G401 (cell line): ENCODE results near the gene MAP3K3. TPM values are rescaled to one million over a fixed set of nuclear protein-coding genes. Genes with fewer than 3 reads are reported as not detected.

Experiments
- DNase-seq: peaks from one replicate; pipeline ENCODE4 v3.0.0-alpha.2; 2015; ENCODE audit warnings: low spot score
- in situ Hi-C: cut with HindIII; loops from 2 replicates; pipeline ENCODE4 v1.10.0; 2016; ENCODE audit warnings: low sequenced_read_pairs, mixed read lengths
- total RNA-seq: library from RNA; depleted of rRNA; stranded (reverse); fragments of >200 nt; shearing (Covaris generic); gene quantifications from 2 replicates; pipeline ENCODE4 v1.2.3, GENCODE V29; 2014

Gene MAP3K3
- total RNA-seq, 1 experiment from 2014 or later: 9.1 TPM

DNA sequence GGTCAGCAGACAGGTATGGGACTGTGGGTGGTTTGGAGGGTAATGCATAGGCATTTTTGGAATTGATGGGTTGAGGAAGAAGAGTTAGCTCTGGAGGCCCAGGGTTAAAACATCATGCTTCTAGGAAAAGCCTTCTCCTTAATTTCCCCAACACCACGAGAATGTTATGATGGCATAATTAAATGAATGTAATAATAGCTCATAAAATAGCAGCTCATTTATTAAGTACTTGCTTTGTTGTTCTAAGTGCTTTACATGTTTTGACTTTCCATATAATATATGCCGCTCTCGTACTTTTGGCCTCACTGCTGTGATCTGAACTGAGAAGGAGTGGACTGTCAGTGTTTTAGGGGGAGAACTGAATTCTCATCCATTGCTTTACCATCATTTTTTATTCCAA lies 63.4 kb downstream of the MAP3K3 start:
- in situ Hi-C loops: no loop called here
- DNase-seq: no peak

DNA sequence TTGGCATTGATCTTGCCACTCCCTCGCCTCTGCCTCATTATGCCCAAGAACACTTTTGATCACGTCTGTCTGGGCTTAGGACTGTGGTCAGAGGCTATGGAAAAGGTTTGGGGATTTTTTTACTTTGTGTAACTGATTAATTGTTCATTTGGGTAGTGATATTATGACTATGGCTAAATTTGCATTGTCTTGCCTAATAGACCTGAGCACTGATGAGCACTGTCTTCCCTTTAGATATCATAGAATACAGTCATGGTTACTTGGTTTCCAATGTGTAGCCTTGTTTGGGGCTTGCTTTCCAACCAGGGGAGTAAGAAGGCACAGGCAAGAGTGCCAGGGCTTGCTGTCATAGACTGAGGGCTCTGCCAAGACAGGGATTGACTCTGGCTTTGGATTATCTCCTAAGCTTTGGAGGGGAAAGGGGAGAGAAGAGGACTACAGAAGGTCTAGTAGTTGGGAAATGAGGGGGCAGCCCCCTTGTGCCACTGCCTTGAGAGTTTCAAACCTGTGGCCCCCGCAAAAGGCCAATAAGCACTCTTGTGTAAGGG lies 64.0 kb downstream of the MAP3K3 start:
- in situ Hi-C loops: no loop called here
- no peak for DNase-seq

DNA sequence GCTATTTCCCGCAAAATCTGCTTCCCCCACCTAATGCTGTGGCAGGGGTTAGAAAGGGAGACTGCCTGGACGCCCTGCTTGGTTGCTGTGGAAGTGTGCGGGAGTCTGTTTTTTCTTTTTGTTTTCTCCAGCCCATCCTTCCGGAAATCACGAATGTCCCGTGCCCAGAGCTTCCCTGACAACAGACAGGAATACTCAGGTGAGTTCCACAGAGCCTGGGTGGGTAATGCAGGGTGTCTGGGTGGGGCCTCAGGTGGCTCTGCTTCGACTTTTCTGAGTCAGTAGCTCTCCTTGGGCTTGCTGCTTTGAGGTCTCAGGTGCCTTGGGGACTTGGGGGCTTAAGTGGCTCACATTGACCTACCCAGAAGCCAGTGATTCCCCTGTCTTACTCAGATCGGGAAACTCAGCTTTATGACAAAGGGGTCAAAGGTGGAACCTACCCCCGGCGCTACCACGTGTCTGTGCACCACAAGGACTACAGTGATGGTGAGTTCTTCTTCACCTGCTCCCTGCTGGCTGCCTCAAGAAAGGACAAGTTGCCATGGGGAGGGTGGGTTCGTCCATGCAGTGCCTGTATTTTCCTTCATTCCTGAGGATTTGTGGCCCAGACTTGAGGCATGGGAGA lies 66.3 kb downstream of the MAP3K3 start:
- DNase-seq: no peak
- in situ Hi-C loops: no loop called here

DNA sequence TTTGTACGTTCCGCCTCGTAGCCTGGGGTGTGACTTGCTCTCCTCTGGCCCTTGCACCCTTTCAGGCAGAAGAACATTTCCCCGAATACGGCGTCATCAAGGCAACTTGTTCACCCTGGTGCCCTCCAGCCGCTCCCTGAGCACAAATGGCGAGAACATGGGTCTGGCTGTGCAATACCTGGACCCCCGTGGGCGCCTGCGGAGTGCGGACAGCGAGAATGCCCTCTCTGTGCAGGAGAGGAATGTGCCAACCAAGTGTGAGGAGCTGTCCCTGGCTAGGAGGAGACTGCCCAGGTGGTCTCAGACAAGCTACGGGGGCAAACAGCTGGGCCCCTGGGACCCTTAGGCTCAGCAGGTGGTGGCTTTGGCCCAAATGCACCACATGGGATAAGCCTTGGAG lies 67.3 kb downstream of the MAP3K3 start:
- no peak for DNase-seq
- in situ Hi-C loops: no loop called here

DNA sequence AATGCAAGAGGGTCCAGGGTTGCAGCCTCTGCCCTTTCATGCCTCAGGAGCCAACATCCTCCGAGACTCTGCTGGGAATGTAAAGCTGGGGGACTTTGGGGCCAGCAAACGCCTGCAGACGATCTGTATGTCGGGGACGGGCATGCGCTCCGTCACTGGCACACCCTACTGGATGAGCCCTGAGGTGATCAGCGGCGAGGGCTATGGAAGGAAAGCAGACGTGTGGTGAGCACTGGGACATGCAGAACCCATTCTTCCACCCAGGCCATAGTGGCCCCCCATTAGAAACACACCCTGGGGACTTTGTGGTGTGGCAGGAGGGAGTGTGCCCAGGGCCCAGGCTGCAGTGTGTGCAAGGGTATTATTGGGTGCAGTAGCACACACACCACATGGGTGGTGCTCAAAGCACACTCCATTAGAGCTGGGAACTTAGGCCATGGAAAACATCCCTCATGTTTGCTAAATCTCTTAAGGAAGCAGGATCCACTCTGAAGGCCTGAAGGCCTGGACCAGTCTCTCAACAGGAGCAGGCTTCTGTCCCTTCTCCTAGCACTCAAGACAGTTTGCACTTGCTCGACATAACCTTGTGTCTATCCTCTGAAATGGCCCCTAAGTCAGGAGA lies 70.1 kb downstream of the MAP3K3 start:
- in situ Hi-C loops: no loop called here
- DNase-seq: no peak

DNA sequence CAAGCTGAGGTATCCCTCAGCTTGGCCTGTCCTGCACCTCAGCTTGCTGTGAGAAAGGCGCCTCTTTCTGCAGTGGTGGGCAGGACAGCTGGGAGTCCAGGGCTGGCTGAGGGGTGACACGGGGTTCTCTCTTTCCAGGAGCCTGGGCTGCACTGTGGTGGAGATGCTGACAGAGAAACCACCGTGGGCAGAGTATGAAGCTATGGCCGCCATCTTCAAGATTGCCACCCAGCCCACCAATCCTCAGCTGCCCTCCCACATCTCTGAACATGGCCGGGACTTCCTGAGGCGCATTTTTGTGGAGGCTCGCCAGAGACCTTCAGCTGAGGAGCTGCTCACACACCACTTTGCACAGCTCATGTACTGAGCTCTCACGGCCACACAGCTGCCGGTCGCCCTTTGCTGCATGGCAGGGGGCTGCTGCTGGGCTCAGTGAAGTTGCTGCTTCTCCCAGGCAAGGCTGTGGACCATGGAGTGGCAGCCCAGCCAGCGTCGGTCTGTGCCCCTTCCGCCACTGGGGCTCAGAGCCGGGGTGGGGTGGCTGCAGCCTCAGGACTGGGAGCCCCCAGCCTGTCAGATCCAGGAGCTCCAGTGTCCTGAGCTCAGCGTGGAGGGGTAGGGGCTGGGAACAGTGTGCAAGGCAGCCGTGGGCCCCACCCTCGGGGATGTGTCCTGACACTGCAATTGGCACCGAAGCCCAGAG lies 71.3 kb downstream of the MAP3K3 start:
- no peak for DNase-seq
- in situ Hi-C loops: no loop called here

DNA sequence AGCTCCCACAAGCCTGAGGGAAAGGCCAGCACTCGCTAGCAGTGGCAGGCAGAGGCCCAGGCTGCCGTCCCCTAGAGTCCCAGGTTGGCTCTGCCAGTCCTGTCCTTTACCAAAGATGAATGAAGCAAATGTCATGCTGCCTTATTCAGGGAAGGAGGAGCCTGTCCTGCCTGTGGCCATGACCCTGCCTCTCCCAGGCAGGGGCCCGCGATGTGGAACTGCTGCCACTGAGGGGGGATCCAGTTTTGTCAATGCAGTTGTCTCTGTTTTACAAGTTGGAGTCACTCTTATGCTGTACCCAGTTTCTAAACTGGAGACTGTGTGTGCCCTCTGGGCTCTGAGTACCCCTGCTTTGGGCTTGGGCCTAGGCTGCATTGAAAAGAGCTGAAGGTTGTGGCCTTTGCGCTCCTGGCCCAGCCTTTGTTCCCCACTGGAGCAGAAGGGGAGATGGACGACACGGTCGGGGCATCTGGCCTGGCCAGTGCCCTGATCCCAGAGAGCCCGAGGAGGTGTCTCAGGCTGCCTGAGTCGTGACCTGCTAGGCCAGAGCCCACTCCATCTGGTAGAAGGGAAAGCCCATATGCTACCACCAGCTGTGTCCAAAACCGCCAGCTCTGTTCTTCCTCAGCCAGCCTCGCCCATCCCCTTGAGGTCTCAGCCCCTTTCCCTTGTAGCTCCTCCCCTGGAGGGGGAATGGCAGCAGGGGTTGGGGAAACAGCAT lies 72.2 kb downstream of the MAP3K3 start:
- in situ Hi-C loops: no loop called here
- DNase-seq: peak; percentile 50

DNA sequence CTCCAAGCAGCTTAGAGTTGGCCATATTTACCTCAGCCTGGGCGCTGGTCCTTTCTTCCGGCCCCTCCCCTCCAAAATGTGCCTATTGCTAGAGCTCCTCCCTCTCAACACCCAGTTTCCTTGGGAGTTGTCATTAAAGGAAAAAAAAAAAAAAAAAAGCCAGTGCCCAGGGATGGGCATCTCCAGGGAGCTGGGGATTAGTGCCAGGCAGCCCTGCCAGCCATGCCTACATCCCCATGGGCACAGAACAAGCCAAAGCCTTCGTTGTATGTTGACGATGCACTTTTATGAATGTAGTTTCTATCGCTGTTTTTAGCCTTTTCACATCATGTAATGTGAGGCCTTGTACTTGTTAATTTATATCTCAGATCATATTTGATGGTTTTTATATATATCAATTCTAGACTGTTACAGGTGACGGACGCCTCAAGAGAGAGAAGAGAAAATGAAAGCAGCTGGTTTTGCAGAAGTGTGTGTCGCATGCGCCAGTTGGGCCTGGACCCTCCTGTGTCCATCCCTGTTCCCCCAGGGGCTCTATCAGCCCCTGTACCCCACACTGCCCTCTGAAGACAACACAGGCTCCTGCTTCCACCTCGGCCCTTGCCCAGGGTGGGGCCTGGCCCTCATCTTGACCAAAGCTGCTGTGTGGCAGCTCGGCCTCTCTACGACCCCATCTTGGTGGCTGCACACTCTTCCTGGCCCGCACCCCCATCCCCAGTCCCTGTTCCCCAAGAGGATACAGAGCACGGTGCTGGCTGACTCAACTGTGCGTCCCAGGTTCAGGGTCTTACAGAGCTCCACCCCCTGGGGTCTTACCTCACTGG lies 72.9 kb downstream of the MAP3K3 start:
- in situ Hi-C loops: no loop called here

DNA sequence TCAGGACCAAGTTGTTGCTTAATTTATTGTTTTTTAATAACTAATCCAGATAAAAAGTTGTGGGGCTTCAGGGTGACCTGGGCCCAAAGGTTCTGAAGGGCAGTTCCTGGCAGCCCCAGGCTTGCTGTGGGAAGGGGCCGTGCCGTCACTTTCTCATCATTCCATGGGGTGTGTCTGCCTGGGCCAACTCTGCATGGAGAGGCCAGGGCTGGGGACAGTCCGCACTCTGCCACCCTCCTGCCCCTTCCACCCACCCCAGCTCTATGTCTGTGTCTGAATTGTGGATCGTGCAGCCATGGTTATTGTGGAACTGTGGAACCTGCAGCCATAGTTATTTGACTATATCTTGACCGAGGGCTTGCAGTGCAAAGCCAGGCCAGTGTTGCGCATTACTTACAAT lies 73.7 kb downstream of the MAP3K3 start:
- in situ Hi-C loops: no loop called here
- no peak for DNase-seq

More for the DNA sequence above, 72.9 kb downstream of the MAP3K3 start:
- DNase-seq: no peak

DNA sequence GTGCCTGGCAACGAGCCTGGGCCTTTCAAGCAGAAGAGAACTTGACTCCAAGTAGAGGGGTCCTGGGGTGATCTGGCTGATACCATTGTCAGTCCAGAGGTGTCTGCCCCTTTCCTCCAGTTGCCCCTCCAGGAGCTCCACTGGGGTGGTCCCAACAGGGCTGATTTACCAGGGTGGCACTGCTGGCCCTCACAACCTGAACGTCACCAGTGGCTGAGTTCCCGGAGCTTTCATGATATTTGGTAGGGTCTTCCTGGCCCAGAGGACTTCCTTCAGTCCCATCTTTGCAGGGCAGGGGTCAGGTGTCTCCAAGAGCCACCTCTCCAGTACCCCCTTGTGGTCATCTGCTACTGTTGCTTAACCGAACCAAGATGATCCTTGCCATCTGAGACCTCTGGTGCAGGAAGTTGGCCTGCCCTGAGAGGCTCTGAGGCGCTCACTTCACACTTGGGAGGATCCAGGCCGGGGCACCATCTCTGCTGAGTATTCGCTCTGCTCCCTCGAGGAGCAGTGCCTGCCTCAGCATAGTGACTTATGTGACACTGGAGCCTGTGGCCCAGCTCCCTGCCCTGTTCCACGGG lies 74.3 kb downstream of the MAP3K3 start:
- in situ Hi-C loops: no loop called here
- DNase-seq: peak; percentile 45

DNA sequence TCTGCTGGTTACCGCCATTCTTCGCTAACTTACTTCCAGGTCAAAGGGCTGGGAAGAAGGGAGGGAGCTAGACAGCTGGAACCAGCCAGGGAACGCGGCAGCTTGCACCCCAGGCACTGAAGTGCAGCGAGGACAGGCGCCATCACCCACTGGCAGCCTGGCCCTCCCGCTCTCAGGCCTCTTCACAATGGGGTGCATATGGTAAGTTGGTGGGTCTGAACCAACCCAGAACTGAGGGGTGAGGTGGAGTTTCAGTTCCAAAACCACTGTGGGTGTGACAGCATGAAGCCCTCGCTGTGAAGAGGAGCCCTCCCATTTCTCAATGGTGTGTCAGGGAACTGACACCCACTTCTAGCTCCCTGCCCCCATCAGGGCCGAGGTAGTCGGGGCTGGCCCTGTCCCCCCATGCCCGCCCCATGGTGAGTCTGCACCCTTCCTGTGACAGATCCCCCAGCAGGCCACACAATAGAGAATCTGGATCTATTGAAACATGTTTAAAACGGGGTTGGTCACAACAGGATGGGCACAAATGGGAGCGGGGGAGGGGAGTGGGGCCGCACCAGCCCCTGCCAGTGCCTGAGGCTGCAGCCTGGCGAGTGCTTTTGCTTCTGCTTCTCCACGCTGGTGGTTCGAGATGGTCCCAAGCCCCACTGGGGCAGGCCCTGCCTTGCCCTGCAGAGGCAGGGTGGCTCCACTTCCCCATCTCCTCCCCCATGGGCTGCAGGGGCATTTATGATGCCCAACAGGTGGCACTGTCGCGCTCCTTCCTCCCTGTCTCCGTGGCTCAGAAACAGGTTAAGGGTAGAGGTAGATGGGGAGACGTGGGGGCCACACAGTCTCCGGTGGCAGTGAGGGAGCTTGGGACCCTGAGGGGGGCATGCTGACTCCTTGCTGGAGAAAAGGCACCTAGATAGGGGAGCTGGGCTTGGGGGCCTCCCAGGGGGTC lies 75.4 kb downstream of the MAP3K3 start:
- no peak for DNase-seq
- in situ Hi-C loops: no loop called here

DNA sequence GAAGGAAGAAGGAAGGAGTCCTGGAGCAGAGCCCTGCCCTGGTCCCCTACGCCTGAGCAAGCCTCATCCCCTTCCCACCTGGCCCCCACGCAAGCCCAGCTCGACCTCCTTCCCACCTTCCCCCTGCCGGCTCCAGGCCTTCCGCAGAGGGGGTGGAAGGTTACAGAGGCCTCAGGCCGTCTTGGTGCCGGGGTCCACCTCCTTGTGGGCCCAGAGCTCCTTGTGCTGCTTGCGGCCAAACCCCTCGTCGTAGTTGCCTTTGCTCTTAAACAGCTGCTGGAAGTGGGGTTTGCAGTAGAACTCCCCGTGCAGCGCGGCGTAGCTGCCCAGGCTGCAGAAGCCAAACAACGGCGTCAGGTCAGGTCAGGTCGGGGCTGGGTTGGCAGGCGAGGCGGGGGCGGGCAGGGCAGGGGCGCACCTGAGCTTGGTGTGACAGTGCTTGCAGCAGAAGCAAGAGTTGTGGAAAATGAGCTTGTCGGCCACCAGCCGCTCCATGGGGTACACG lies 76.2 kb downstream of the MAP3K3 start:
- no peak for DNase-seq
- in situ Hi-C loops: no loop called here

DNA sequence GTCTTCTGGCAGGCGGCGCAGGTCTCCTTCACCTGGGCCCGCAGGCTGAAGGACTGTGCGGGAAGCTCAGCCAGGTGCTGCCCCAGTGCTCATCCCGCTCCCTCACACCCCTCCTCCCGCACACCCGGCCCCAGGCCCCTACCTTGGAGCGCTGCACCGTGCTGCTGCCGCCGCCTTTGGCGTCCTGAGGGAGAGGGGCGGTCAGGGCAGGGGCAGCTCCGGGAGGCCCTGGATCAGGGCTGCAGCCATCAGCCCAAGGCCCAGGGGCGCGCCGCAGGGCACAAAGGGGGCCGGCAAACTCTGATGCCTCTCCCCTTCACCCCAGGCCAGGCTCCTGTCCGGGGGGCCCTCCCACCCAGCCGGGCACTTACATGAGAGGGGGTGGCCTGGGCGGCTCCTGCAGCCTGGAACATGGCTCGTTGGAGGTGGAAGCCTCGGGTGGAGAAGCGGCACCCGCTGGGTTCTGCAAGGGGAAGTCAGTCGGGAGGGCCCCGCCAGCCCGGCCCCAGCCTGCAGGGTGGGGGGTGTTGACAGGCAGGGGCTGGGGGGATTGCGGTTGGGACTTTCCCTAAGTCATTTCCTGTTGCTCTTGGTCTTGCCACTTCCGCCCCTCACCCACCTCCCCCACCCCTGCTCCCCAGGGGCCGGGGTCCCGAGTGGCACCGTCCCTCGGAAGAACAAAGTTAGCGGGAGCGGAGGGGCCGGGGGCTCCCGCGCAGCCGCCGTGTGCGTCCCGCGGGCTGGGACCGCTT lies 76.8 kb downstream of the MAP3K3 start:
- DNase-seq: peak; percentile 31
- in situ Hi-C loops: no loop called here

DNA sequence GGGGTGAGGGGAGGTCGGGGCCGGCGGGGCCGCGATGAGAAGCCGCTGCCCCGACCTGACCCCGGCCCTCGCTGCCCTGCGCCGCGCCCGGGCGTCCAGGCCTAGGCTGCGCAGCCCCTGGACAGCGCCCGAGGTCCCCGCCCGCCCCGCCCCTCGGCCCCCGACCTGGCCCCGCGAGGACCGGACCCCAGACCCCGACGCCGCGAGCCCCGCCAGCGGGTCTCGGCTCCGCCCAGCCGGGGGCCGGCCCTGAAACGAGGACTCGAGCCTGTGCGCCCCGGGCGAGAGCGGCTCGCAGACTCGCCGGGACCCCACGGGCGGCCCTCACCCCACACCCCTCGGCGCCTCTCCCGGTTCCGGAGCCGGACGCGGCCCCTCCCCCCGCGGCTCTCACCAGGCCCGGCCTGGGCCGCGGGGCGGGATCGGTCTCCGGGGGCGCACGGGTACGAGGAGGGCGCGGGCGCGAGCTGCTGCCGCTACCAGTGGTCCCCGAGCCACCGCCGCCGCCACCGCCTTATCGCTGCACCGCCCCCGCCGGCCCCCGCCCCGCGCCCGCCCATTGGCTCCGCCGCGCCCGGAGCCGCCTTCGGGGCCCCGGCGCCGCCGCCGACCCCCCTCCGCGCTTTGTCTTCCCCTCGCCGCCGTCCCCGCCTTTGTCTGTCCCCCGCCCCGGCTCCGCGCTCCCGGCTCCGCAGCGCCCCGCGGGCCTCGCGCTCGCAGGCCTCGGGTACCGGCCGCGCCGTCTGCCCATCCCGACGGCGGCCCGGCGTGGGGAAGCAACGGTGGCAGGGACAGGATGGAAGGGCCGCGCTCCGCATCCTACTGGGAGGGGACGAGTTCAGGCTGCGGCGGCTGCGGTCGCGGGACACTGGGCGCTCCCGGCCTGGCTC lies 77.7 kb downstream of the MAP3K3 start, which contains the start of gene LIMD2:
Gene LIMD2, minus strand, starts transcription at position 488 of the 890 bp plus-strand sequence. CDS start 827 bp downstream, outside the sequence.
- no peak for DNase-seq
- in situ Hi-C loops: no loop called here

DNA sequence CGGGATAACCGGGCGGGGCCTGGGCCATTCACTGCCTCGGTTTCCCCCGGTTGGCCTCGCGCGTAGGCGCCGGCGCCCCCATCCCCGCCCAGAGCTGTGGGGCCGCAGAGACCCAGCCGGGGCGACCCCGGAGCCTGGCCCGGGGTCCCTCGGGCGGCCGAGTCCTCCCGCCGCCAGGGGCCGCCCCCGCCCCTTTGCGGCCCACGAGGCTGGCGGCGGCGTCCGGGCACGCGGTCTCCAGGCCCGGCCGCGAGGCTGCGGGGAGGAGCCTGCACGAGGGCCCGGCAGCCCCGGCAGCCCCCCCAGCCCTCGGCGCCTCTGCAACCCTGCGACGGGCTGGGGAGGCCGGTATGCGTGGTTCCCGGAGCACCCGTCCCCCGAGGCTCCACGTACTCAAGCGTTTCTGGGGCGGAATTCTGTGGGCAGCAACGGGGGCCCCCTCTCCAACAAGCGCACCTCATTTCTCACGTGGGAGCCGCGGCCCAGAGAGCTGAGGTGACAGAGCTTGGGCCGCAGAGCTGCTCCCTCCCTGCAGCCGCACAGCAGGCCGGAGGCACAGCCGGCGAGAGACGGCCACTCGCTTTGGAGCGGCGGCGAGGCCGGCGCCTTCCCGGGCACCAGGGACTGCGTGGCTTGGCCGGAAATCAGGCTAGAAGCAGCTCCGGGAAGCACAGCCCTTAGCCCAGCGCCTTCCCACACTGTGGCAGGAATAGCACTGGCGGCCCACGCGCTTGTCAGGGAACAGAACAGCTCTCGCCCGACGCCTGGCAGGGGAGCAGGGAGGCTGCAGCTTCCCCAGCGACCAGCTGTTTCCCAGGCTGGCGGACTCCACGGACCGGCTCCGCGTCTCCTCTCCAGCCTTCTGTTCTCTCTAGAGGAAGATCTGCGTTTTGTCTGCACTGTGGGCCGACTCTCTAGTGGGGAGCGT lies 78.6 kb downstream of the MAP3K3 start:
- in situ Hi-C loops: no loop called here
- DNase-seq: peak; percentile 43
